IMR-90 (cell line): Measurements from ENCODE around the gene PITPNM2. TPM values are rescaled to one million over a fixed set of nuclear protein-coding genes. Genes with fewer than 3 reads are reported as not detected.

ENCODE experiments used
- ATAC-seq: fragments of 200-7000 bp; cut with Tn5 transposase; 2 replicates; pipeline ENCODE4 v1.9.1; 2020; ENCODE audit warnings: low read depth, mild to moderate bottlenecking, moderate library complexity
- BruUV-seq: library from RNA; stranded (reverse); fragments of 400-500 nt; replicated peaks from 2 replicates; lab custom pipeline; 2021; lab: Mats Ljungman, UMichigan
- CTCF ChIA-PET: fragments of 300-600 bp; formaldehyde crosslinking; extraction: SDS; loops from one replicate; lab custom pipeline; 2021; ENCODE audit warnings: antibody characterized with exemption; lab: Yijun Ruan, JAX
- POLR2A ChIA-PET: fragments of 300-600 bp; sonication (Branson Sonifier 250); formaldehyde crosslinking; loops from one replicate; lab custom pipeline; 2022; ENCODE audit warnings: antibody characterized with exemption; ENCODE audit not compliant: unreplicated experiment; lab: Charles Lee
- DNase-seq: peaks from one replicate; pipeline ENCODE4 v3.0.0; 2013
- H2AFZ ChIP-seq: replicated peaks from 2 replicates; pipeline ENCODE3; 2013; ENCODE audit warnings: low read length, mild to moderate bottlenecking; ENCODE audit not compliant: poor library complexity
- H2AK5ac ChIP-seq: 2 replicates; pipeline ENCODE4 v1.6.1; 2013; ENCODE audit warnings: low read depth, low read length, inconsistent platforms
- H2AK9ac ChIP-seq: replicated peaks from 2 replicates; pipeline ENCODE3; 2013; ENCODE audit warnings: mild to moderate bottlenecking, low read depth, low read length, moderate library complexity; ENCODE audit not compliant: poor library complexity
- H2BK120ac ChIP-seq: 2 replicates; pipeline ENCODE4 v1.6.1; 2013; ENCODE audit warnings: low read depth, low read length, inconsistent platforms
- H2BK15ac ChIP-seq: 3 replicates; pipeline ENCODE4 v1.6.1; 2013; ENCODE audit warnings: low read depth, low read length, inconsistent platforms
- H2BK20ac ChIP-seq: 2 replicates; pipeline ENCODE4 v1.6.1; 2013; ENCODE audit warnings: low read depth, mild to moderate bottlenecking, inconsistent platforms, low read length, moderate library complexity
- H2BK5ac ChIP-seq: 2 replicates; pipeline ENCODE4 v1.6.1; 2013; ENCODE audit warnings: mild to moderate bottlenecking, low read depth, low read length, inconsistent platforms; ENCODE audit not compliant: poor library complexity, severe bottlenecking
- H3K14ac ChIP-seq: replicated peaks from 2 replicates; pipeline ENCODE4 v1.6.1; 2013; ENCODE audit warnings: low read depth, low read length, inconsistent platforms
- H3K18ac ChIP-seq: 2 replicates; pipeline ENCODE4 v1.6.1; 2013; ENCODE audit warnings: low read depth, low read length, control low read depth
- H3K23ac ChIP-seq: 2 replicates; pipeline ENCODE4 v1.6.1; 2013; ENCODE audit warnings: low read depth, low read length, inconsistent platforms
- H3K27ac ChIP-seq: 2 replicates; pipeline ENCODE4 v1.5.1; 2013; ENCODE audit warnings: mild to moderate bottlenecking, control low read depth, low read length; ENCODE audit not compliant: insufficient read depth
- H3K27me3 ChIP-seq: 2 replicates; pipeline ENCODE4 v1.6.1; 2013; ENCODE audit warnings: low read length; ENCODE audit not compliant: control insufficient read depth, insufficient read depth
- H3K36me3 ChIP-seq: 2 replicates; pipeline ENCODE4 v1.6.1; 2013; ENCODE audit warnings: low read length, mixed read lengths; ENCODE audit not compliant: control insufficient read depth, insufficient read depth
- H3K4ac ChIP-seq: 2 replicates; pipeline ENCODE4 v1.6.1; 2013; ENCODE audit warnings: low read depth, low read length, inconsistent platforms
- H3K4me1 ChIP-seq: 2 replicates; pipeline ENCODE4 v1.6.1; 2013; ENCODE audit warnings: low read length, mixed read lengths; ENCODE audit not compliant: control insufficient read depth, insufficient read depth
- H3K4me2 ChIP-seq: 2 replicates; pipeline ENCODE4 v1.6.1; 2013; ENCODE audit warnings: low read depth, mild to moderate bottlenecking, control low read depth, low read length, moderate library complexity
- H3K4me3 ChIP-seq: 2 replicates; pipeline ENCODE4 v1.5.1; 2013; ENCODE audit warnings: low read depth, mild to moderate bottlenecking, control low read depth, low read length, moderate library complexity; ENCODE audit not compliant: insufficient read depth
- H3K56ac ChIP-seq: 2 replicates; pipeline ENCODE4 v1.6.1; 2013; ENCODE audit warnings: low read length, inconsistent platforms; ENCODE audit not compliant: insufficient read depth; ENCODE audit errors: extremely low read depth
- H3K79me1 ChIP-seq, 2 experiments: 2 replicates each; pipeline ENCODE4 v1.6.1; 2013; ENCODE audit warnings: low read length in 2 of 2, inconsistent platforms in 1 of 2, low read depth in 1 of 2
- H3K9ac ChIP-seq: 2 replicates; pipeline ENCODE4 v1.6.1; 2013; ENCODE audit warnings: low read depth, low read length, control low read depth
- H3K9me1 ChIP-seq: 2 replicates; pipeline ENCODE4 v1.6.1; 2013; ENCODE audit warnings: low read length, inconsistent platforms; ENCODE audit not compliant: insufficient read depth
- H3K9me3 ChIP-seq: 2 replicates; pipeline ENCODE4 v1.6.1; 2013; ENCODE audit warnings: low read length; ENCODE audit not compliant: control insufficient read depth, insufficient read depth
- H4K20me1 ChIP-seq: 2 replicates; pipeline ENCODE4 v1.6.1; 2013; ENCODE audit warnings: low read length, inconsistent platforms; ENCODE audit not compliant: insufficient read depth
- H4K5ac ChIP-seq: 2 replicates; pipeline ENCODE4 v1.6.1; 2013; ENCODE audit warnings: mild to moderate bottlenecking, low read depth, low read length, control low read depth
- H4K8ac ChIP-seq, 2 experiments: 2 replicates each; pipeline ENCODE4 v1.6.1; 2013; ENCODE audit warnings: low read depth in 2 of 2, low read length in 2 of 2, control low read depth in 1 of 2, inconsistent platforms in 1 of 2
- H4K91ac ChIP-seq: 2 replicates; pipeline ENCODE4 v1.6.1; 2013; ENCODE audit warnings: low read depth, low read length, inconsistent platforms; ENCODE audit not compliant: insufficient read depth
- BHLHE40 ChIP-seq: fragments of 150-350 bp; IDR thresholded peaks from 2 replicates; pipeline ENCODE4 v1.6.1; 2016; ENCODE audit warnings: mild to moderate bottlenecking, low read depth, low read length
- CEBPB ChIP-seq: IDR thresholded peaks from 2 replicates; pipeline ENCODE4 v1.6.1; 2012; ENCODE audit warnings: low read depth, low read length, improper control_type of control experiment
- CHD1 ChIP-seq: IDR thresholded peaks from 2 replicates; pipeline ENCODE4 v1.6.1; 2012; ENCODE audit warnings: low read depth, low read length, improper control_type of control experiment
- FOS ChIP-seq: fragments of 150-350 bp; IDR thresholded peaks from 2 replicates; pipeline ENCODE4 v1.6.1; 2016; ENCODE audit warnings: low read depth, low read length
- MAFK ChIP-seq: IDR thresholded peaks from 2 replicates; pipeline ENCODE4 v1.6.1; 2012; ENCODE audit warnings: low read depth, low read length, improper control_type of control experiment
- MAZ ChIP-seq: IDR thresholded peaks from 2 replicates; pipeline ENCODE4 v1.6.1; 2012; ENCODE audit warnings: low read depth, mild to moderate bottlenecking, low read length, improper control_type of control experiment, moderate library complexity, borderline replicate concordance
- MXI1 ChIP-seq: IDR thresholded peaks from 2 replicates; pipeline ENCODE4 v1.6.1; 2012; ENCODE audit warnings: low read depth, mild to moderate bottlenecking, low read length, moderate library complexity, borderline replicate concordance
- NFE2L2 ChIP-seq: fragments of 150-350 bp; IDR thresholded peaks from 2 replicates; pipeline ENCODE4 v1.6.1; 2016; ENCODE audit warnings: low read depth, mild to moderate bottlenecking, low read length
- POLR2A ChIP-seq: IDR thresholded peaks from 2 replicates; pipeline ENCODE4 v1.6.1; 2012; ENCODE audit warnings: mild to moderate bottlenecking, low read depth, low read length
- RAD21 ChIP-seq: IDR thresholded peaks from 2 replicates; pipeline ENCODE4 v1.6.1; 2012; ENCODE audit warnings: low read length, improper control_type of control experiment
- RCOR1 ChIP-seq: IDR thresholded peaks from 2 replicates; pipeline ENCODE4 v1.6.1; 2012; ENCODE audit warnings: mild to moderate bottlenecking, low read length, improper control_type of control experiment; ENCODE audit not compliant: insufficient replicate concordance
- RFX5 ChIP-seq: IDR thresholded peaks from 2 replicates; pipeline ENCODE4 v1.8.0; 2012; ENCODE audit warnings: low read depth, mild to moderate bottlenecking, low read length, moderate library complexity
- SMC3 ChIP-seq: fragments of 150-350 bp; IDR thresholded peaks from 2 replicates; pipeline ENCODE4 v1.6.1; 2016; ENCODE audit warnings: low read depth, mild to moderate bottlenecking, antibody characterized with exemption, low read length, moderate library complexity
- USF2 ChIP-seq: fragments of 150-350 bp; IDR thresholded peaks from 2 replicates; pipeline ENCODE4 v1.6.1; 2017; ENCODE audit warnings: mild to moderate bottlenecking, antibody characterized with exemption, low read length, low read depth
- WGBS, 2 experiments: methylation state at CpG; one replicate each; pipeline versions ENCODE4 v1.1.5 to v1.1.7; 2013; ENCODE audit warnings: missing lambda C conversion rate in 2 of 2; ENCODE audit not compliant: insufficient read length in 1 of 2; ENCODE audit errors: extremely low coverage in 2 of 2; 5-methylcytosine and 5-hydroxymethylcytosine counted together
- dilution Hi-C: fragments of 300-500 bp; cut with HindIII; formaldehyde crosslinking; loops from one replicate; pipeline ENCODE4 v1.14.3; 2018; ENCODE audit warnings: low sequenced_read_pairs; ENCODE audit not compliant: unreplicated experiment
- in situ Hi-C: fragments of 300-500 bp; cut with MboI; formaldehyde crosslinking; loops from 3 replicates; pipeline ENCODE4 v1.14.3; 2019; ENCODE audit warnings: low sequenced_read_pairs, inconsistent platforms, mixed read lengths
- intact Hi-C: fragments of 100-400 bp; cut with micrococcal nuclease; formaldehyde crosslinking; loops from 2 replicates; pipeline ENCODE4 v1.10.0; 2022
- polyA plus RNA-seq, 3 experiments: library from polyadenylated mRNA; depleted of rRNA; stranded (reverse); fragments of >200 nt; gene quantifications; 2 replicates each; pipeline ENCODE4 v1.2.3, GENCODE V29; 2012; ENCODE audit warnings: low replicate concordance in 1 of 3
- total RNA-seq: library from RNA; depleted of rRNA; stranded (reverse); fragments of >200 nt; gene quantifications from 2 replicates; pipeline ENCODE4 v1.2.3, GENCODE V29; 2012
- TF ChIP-seq, protein P1 (sequence below): fragments of 150-350 bp; IDR thresholded peaks from 2 replicates; pipeline ENCODE4 v1.6.1; 2016; ENCODE audit warnings: low read depth, mild to moderate bottlenecking, low read length, moderate library complexity, borderline replicate concordance

The PITPNM2 gene
- total and polyA plus RNA-seq, 2 of the 4 experiments (the other 2 are of a cell fraction): 1.6 to 3.0 TPM

GRCh38 chr12:123115409-123116121 is 35.3 kb downstream of the PITPNM2 start:
- no peak overlapping the region; the same call in 1 of the 2 replicates for H3K27ac ChIP-seq
- H3K9ac ChIP-seq: no peak overlapping the region
- H3K9me3 ChIP-seq: no peaks in the 10 kb centered on the region
- no peak overlapping the region for H2BK5ac ChIP-seq
- no peak overlapping the region for H3K4me3 ChIP-seq
- no CpG with 5 or more reads among the region's 8 CpGs for WGBS, 2 experiments
- peaks cover 37% of the 10 kb centered on the region for H3K9me1 ChIP-seq
- H4K91ac ChIP-seq: peak overlapping the region; percentile 9; the same call in 1 of the 2 replicates
- peak overlapping the region; percentile 1 for H2AK9ac ChIP-seq
- H2AK5ac ChIP-seq: peak overlapping the region; percentile 0; the same call in 1 of the 2 replicates
- H2BK15ac ChIP-seq: 0 out of 3 replicates have a peak overlapping the region, but pooled peaks have one; percentile 22
- H3K14ac ChIP-seq: peak overlapping the region; percentile 24; the same call in 1 of the 2 replicates
- H3K4me2 ChIP-seq: peak overlapping the region; percentile 42
- H3K56ac ChIP-seq: no peak overlapping the region; the same call in 1 of the 2 replicates
- no peak overlapping the region; a peak in 1 of 4 replicates for H4K8ac ChIP-seq
- no TSS peak for BruUV-seq
- H3K4me1 ChIP-seq: peaks cover 32% of the 10 kb centered on the region
- in situ Hi-C loops: no loop called here
- dilution Hi-C loops: no loop called here
- H3K18ac ChIP-seq: peak overlapping the region; percentile 5; the same call in 1 of the 2 replicates
- intact Hi-C loops: loop anchor here (2.0 kb wide), 1 partner anchor 35 kb away; the partner anchor contains the start of gene PITPNM2
- H2AFZ ChIP-seq: peak overlapping the region; percentile 8
- H4K20me1 ChIP-seq: peaks cover 57% of the 10 kb centered on the region
- H3K79me1 ChIP-seq: peaks cover 17 to 60% of the 10 kb centered on the region in 2 experiments
- H3K27me3 ChIP-seq: no peaks in the 10 kb centered on the region
- ATAC-seq (peak; percentile 68), DNase-seq (peak; percentile 97)
- peak overlapping the region; percentile 4; the same call in 1 of the 2 replicates for H2BK120ac ChIP-seq
- ChIA-PET POLR2A (no interaction called here), CTCF (interaction anchor here (0.5 kb wide), 1 partner anchor 13 kb away, joined by 3 read pairs; no protein-coding TSS in a partner anchor)
- H3K23ac ChIP-seq: 0 out of 2 replicates have a peak overlapping the region, but pooled peaks have one; percentile 24
- H3K4ac ChIP-seq: peak overlapping the region; percentile 34
- H4K5ac ChIP-seq: no peak overlapping the region
- H3K36me3 ChIP-seq: no peaks in the 10 kb centered on the region
- 0 out of 2 replicates have a peak overlapping the region, but pooled peaks have one; percentile 43 for H2BK20ac ChIP-seq
- TF ChIP-seq SMC3 (0 out of 2 replicates have a peak, but pooled peaks have one; percentile 10), CEBPB (peak; percentile 81), USF2 (no peak), MAZ (peak; percentile 90), POLR2A (no peak), FOS (peak; percentile 80), MXI1 (no peak), BHLHE40 (no peak), NFE2L2 (no peak), RFX5 (no peak), MAFK (no peak), RAD21 (peak; percentile 18; the same call in 1 of the 2 replicates), CHD1 (no peak), RCOR1 (no peak)
- TF ChIP-seq, protein P1, sequence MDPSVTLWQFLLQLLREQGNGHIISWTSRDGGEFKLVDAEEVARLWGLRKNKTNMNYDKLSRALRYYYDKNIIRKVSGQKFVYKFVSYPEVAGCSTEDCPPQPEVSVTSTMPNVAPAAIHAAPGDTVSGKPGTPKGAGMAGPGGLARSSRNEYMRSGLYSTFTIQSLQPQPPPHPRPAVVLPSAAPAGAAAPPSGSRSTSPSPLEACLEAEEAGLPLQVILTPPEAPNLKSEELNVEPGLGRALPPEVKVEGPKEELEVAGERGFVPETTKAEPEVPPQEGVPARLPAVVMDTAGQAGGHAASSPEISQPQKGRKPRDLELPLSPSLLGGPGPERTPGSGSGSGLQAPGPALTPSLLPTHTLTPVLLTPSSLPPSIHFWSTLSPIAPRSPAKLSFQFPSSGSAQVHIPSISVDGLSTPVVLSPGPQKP: no peak
